ENCODE data around the gene HDAC1. TPM values are rescaled to one million over a fixed set of nuclear protein-coding genes. Genes with fewer than 3 reads are reported as not detected.

Gene HDAC1
- total RNA-seq, 1 experiment from 2014 or later = 98.3 TPM

- Histone ChIP-seq H3K9me3 (no peaks in the 10 kb centered on the region), H3K27me3 (no peaks in the 10 kb centered on the region), H3K4me3 (peak within 1 kb of the TSS; percentile 59), H3K36me3 (peaks cover 28% of the 10 kb centered on the region)
- DNase-seq = peak; percentile 68
Observed at GRCh38 chr1:32335790-32336590, 44.1 kb downstream of the HDAC1 start, which contains the start of gene MARCKSL1. Gene MARCKSL1, minus strand, starts transcription at chr1:32336233. Its CDS starts 200 bp downstream, at chr1:32336033.

GRCh38 chr1:32336591-32336932, 44.7 kb downstream of the HDAC1 start:
- Histone ChIP-seq H3K27me3 (no peaks in the 10 kb centered on the region), H3K9me3 (no peaks in the 10 kb centered on the region), H3K36me3 (peaks cover 23% of the 10 kb centered on the region), H3K4me3 (no peak overlapping the region; the same call in 1 of the 2 replicates)
- no peak for DNase-seq

DNA sequence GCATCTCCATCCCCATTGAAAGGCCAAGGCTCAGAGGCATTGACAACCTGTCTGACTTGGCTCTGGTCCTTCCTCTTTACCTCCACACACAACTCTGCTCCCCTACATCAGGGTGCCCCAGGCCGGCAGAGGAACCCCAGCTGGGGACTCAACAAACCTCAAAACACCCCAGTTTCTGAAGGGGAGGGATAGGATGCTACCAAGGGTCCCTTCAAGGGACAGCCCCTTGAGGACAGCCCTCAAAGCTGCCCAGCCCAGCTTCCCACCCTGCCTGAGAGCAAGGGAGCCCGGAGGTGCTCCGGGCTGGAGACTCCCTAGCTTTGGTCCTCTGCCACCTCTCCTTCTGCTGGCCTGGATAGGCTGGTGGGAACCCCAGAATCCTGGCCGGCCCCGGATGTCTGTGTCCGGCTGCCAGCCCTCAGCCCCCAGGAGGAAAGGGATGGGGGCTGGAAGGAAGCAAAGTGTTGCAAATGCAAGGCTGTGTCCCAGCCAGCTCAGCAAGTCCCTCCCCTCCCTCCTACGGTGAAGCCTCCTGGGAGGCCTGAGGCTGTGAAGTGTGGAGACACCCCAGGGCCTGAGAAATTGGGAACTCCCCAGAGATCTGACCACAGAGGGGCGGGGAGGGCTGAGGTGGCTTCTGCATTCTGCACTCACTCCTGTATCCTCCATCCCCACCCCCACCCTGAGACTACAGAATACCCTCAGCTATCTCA, 45.2 kb downstream of the HDAC1 start:
- Histone ChIP-seq H3K27me3 (no peaks in the 10 kb centered on the region), H3K4me3 (no peak overlapping the region), H3K36me3 (peaks cover 23% of the 10 kb centered on the region), H3K9me3 (no peaks in the 10 kb centered on the region)
- no peak for DNase-seq

GRCh38 chr1:32337855-32338636, 46.2 kb downstream of the HDAC1 start:
- DNase-seq = no peak
- Histone ChIP-seq H3K27me3 (no peaks in the 10 kb centered on the region), H3K36me3 (peaks cover 19% of the 10 kb centered on the region), H3K9me3 (no peaks in the 10 kb centered on the region), H3K4me3 (no peak overlapping the region)

DNA sequence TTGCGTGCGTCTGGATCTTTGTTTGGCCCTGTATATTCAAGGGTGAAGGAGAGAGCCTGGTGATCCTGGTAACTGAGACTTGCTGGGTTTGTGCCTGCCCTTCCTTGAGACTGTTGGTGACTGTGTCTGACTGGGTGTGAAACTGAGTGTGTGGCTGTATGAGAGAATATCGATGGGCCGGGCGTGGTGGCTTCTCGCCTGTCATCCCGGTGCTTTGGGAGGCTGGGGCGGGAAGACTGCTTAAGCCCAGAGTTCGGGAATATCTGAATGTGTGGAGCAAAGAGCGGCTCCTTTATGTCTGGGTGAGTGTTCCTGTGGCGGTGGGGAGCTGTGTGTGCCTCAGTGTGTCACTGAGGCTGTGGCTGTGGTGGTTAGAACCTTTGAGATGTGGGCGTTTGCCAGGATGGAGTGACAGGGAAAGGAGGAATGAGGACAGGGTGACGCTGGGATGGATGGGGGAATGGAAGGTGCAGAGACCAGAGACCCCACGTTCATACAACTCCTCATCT, 46.8 kb downstream of the HDAC1 start:
- Histone ChIP-seq H3K36me3 (peaks cover 12% of the 10 kb centered on the region), H3K27me3 (no peaks in the 10 kb centered on the region), H3K4me3 (no peak overlapping the region), H3K9me3 (no peaks in the 10 kb centered on the region)
- DNase-seq = no peak

GRCh38 chr1:32339363-32339978, 47.6 kb downstream of the HDAC1 start:
- H3K36me3 ChIP-seq = peaks cover 5% of the 10 kb centered on the region; the same call in 1 of the 2 replicates
- H3K4me3 ChIP-seq = no peak overlapping the region
- no peaks in the 10 kb centered on the region for H3K27me3 ChIP-seq
- no peaks in the 10 kb centered on the region for H3K9me3 ChIP-seq
- no peak for DNase-seq

GRCh38 chr1:32341186-32341757, 49.4 kb downstream of the HDAC1 start:
- Histone ChIP-seq H3K27me3 (no peaks in the 10 kb centered on the region), H3K4me3 (no peak overlapping the region), H3K9me3 (no peaks in the 10 kb centered on the region), H3K36me3 (no peaks in the 10 kb centered on the region)
- no peak for DNase-seq

GRCh38 chr1:32341971-32342370, 50.1 kb downstream of the HDAC1 start:
- Histone ChIP-seq H3K36me3 (no peaks in the 10 kb centered on the region), H3K4me3 (no peak overlapping the region), H3K9me3 (no peaks in the 10 kb centered on the region), H3K27me3 (no peaks in the 10 kb centered on the region)
- no peak for DNase-seq

- H3K36me3 ChIP-seq = no peaks in the 10 kb centered on the region
- no peak for DNase-seq
- H3K4me3 ChIP-seq = no peak overlapping the region
- no peaks in the 10 kb centered on the region for H3K27me3 ChIP-seq
- H3K9me3 ChIP-seq = no peaks in the 10 kb centered on the region
Observed at GRCh38 chr1:32342704-32343103, 50.8 kb downstream of the HDAC1 start.

DNA sequence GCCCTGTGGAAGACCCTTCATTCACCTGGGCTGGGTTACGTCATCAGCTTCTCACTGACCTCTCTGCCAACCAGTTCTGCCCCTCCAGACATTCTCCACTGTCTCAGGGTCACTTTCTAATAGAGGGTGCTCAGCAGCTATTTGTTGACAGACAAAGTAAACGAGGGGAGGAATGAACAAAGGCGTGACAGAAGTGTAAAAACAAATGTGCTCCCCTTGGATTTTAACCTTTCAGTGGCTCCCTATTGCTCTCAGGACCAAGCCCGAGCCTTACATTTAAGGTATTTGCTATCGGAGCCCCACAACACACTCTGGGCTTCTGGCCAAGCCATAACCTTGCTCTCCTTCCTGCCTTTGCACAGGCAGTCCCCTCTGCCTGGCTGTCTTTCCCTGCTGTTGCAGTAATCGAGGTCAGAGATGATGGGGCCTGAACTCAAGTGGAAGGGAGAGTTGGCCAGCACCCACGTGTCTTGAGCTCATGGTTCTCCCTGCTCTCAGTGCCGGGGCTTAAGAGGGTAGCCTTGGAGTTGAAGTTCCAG, 53.5 kb downstream of the HDAC1 start:
- no peak for DNase-seq
- Histone ChIP-seq H3K36me3 (no peaks in the 10 kb centered on the region), H3K4me3 (no peak overlapping the region), H3K27me3 (no peaks in the 10 kb centered on the region), H3K9me3 (no peaks in the 10 kb centered on the region)

- Histone ChIP-seq H3K9me3 (no peaks in the 10 kb centered on the region), H3K4me3 (no peak overlapping the region)
- DNase-seq = no peak
Observed at GRCh38 chr1:32346532-32347157, 54.8 kb downstream of the HDAC1 start.

GRCh38 chr1:32349211-32349708, 57.4 kb downstream of the HDAC1 start:
- H3K4me3 ChIP-seq = no peak overlapping the region

More at GRCh38 chr1:32346532-32347157, 54.8 kb downstream of the HDAC1 start:
- no peaks in the 10 kb centered on the region for H3K36me3 ChIP-seq
- no peaks in the 10 kb centered on the region for H3K27me3 ChIP-seq

DNA sequence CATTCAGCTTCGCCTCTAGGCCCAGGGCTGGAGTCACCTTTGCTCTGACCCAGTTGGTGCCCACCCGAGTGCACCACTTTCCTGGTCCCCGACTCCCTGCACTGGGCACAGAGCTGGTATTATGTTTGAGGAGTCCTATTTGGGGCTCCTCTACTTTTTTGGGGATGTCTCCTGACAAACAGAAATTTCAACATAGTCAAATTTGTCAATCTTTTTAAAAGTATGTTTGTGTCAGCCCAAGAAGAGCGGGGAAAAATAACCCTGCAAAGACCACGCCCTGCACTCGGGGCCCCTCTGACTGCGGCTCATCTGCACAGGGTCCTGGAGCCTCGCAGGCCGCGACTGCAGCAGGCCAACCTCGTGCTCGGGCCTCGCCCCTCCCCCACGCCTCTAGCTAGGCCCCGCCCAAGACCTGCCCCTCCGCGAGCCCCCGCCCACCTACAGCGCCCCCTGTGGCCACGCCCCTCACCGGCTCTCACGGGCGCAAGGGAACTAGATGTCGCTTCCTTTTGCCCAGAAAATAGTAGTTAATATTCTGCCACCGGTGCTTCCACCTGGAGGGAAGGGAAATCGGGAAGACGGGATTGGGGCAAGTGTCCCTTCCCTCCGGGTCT, 59.0 kb downstream of the HDAC1 start:
- Histone ChIP-seq H3K27me3 (no peaks in the 10 kb centered on the region), H3K4me3 (peak overlapping the region; percentile 56), H3K36me3 (no peaks in the 10 kb centered on the region), H3K9me3 (no peaks in the 10 kb centered on the region)
- no peak for DNase-seq

More at GRCh38 chr1:32349211-32349708, 57.4 kb downstream of the HDAC1 start:
- H3K9me3 ChIP-seq = no peaks in the 10 kb centered on the region
- no peak for DNase-seq
- no peaks in the 10 kb centered on the region for H3K36me3 ChIP-seq
- no peaks in the 10 kb centered on the region for H3K27me3 ChIP-seq

DNA sequence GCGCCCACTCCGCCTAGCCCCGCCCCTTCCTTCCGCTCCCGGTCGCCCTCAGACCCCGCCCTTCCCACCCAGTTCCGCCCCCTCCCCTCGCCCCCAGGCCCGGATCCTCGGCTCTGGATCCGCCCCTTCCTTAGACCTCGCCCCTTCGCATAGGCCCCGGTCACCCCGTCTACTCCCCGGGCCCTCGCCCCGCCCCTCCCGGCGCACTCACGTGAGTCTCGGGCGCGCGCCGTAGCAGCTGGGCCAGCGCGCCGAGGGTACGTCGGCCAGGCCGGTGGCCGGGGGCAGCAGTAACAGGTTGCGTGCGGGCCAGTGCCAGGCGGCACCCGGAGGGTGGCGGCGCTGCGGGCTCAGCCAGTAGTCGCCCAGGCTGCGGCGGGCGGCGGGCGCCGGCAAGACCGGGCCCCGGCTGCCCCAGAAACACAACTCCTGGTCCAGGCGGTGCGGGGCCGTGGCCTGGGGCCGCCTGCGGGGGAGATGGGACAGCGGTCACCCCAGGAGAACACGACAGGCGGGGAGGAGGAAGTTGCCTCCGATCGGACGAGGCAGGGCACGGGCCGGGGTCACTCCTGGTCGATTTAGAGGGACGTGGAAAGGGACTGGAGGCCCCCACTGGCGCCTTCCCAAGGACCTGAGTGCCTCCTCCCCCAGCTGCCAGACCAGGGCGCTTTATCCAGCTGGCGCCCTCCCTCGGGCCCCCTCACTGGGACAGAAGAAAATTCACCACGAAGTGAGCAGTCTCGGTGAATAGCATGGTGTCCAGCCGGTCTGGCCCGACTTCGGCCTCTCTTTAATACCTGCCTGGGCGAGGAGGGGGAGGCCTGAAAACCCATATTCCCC, 59.7 kb downstream of the HDAC1 start:
- H3K36me3 ChIP-seq = no peaks in the 10 kb centered on the region
- DNase-seq = peak; percentile 94
- H3K4me3 ChIP-seq = peak overlapping the region; percentile 56
- H3K27me3 ChIP-seq = no peaks in the 10 kb centered on the region
- no peaks in the 10 kb centered on the region for H3K9me3 ChIP-seq
